HG03575 (cell line): ENCODE results near the gene LRRC14B.

Experiments used
- ATAC-seq: cut with Tn5 transposase; IDR thresholded peaks from one replicate; pipeline ENCODE4 v1.9.1; 2021; ENCODE audit not compliant: unreplicated experiment, insufficient number of reproducible peaks, low FRiP score; ENCODE audit errors: extremely low read depth

Gene LRRC14B

GRCh38 chr5:191036-191948, at the start of gene LRRC14B:
Gene LRRC14B (plus strand): TSS chr5:191495. CDS start chr5:191539, 44 bp downstream.
- ATAC-seq, result no peak

- ATAC-seq, result no peak
These were observed 49.5 kb upstream of the LRRC14B start for GRCh38 chr5:141761-142160.

- ATAC-seq, result no peak
These were observed 49.0 kb upstream of the LRRC14B start for GRCh38 chr5:142246-142810.

GRCh38 chr5:143041-143440, 48.3 kb upstream of the LRRC14B start:
- no peak for ATAC-seq

GRCh38 chr5:144941-145340, 46.4 kb upstream of the LRRC14B start:
- no peak for ATAC-seq

- ATAC-seq, result no peak
These were observed 45.5 kb upstream of the LRRC14B start for GRCh38 chr5:145585-146323.

GRCh38 chr5:147751-148150, 43.5 kb upstream of the LRRC14B start:
- no peak for ATAC-seq

- ATAC-seq, result no peak
These were observed 41.4 kb upstream of the LRRC14B start for GRCh38 chr5:149745-150485.

GRCh38 chr5:150746-151145, 40.5 kb upstream of the LRRC14B start:
- ATAC-seq, result no peak

GRCh38 chr5:152077-152476, 39.2 kb upstream of the LRRC14B start:
- no peak for ATAC-seq

- ATAC-seq, result no peak
These were observed 38.0 kb upstream of the LRRC14B start for GRCh38 chr5:153256-153655.

GRCh38 chr5:154236-154635, 37.1 kb upstream of the LRRC14B start:
- ATAC-seq, result no peak

GRCh38 chr5:154826-155225, 36.5 kb upstream of the LRRC14B start:
- no peak for ATAC-seq

- ATAC-seq, result no peak
These were observed 35.5 kb upstream of the LRRC14B start for GRCh38 chr5:155651-156410.

- ATAC-seq, result no peak
These were observed 34.8 kb upstream of the LRRC14B start for GRCh38 chr5:156411-157072.

- ATAC-seq, result no peak
These were observed 34.1 kb upstream of the LRRC14B start for GRCh38 chr5:157126-157715.

- ATAC-seq, result no peak
These were observed 33.5 kb upstream of the LRRC14B start for GRCh38 chr5:157801-158200.
